ENCODE results near the gene AFAP1.
A peak's percentile ranks its signal among the peaks of the same experiment; 100 is the strongest.

The AFAP1 gene, protein sequence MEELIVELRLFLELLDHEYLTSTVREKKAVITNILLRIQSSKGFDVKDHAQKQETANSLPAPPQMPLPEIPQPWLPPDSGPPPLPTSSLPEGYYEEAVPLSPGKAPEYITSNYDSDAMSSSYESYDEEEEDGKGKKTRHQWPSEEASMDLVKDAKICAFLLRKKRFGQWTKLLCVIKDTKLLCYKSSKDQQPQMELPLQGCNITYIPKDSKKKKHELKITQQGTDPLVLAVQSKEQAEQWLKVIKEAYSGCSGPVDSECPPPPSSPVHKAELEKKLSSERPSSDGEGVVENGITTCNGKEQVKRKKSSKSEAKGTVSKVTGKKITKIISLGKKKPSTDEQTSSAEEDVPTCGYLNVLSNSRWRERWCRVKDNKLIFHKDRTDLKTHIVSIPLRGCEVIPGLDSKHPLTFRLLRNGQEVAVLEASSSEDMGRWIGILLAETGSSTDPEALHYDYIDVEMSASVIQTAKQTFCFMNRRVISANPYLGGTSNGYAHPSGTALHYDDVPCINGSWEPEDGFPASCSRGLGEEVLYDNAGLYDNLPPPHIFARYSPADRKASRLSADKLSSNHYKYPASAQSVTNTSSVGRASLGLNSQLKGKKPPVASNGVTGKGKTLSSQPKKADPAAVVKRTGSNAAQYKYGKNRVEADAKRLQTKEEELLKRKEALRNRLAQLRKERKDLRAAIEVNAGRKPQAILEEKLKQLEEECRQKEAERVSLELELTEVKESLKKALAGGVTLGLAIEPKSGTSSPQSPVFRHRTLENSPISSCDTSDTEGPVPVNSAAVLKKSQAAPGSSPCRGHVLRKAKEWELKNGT

GRCh38 chr4:7939377-7940108 is at the start of gene AFAP1:
Gene AFAP1 (minus strand): TSS chr4:7939861. CDS start chr4:7872078, 67,783 bp downstream.
- peak; percentile 99 for DNase-seq (ENCODE audit: low spot score)

GRCh38 chr4:7988437-7988836 is 48.8 kb upstream of the AFAP1 start:
- DNase-seq (ENCODE audit: low spot score), result no peak

DNA sequence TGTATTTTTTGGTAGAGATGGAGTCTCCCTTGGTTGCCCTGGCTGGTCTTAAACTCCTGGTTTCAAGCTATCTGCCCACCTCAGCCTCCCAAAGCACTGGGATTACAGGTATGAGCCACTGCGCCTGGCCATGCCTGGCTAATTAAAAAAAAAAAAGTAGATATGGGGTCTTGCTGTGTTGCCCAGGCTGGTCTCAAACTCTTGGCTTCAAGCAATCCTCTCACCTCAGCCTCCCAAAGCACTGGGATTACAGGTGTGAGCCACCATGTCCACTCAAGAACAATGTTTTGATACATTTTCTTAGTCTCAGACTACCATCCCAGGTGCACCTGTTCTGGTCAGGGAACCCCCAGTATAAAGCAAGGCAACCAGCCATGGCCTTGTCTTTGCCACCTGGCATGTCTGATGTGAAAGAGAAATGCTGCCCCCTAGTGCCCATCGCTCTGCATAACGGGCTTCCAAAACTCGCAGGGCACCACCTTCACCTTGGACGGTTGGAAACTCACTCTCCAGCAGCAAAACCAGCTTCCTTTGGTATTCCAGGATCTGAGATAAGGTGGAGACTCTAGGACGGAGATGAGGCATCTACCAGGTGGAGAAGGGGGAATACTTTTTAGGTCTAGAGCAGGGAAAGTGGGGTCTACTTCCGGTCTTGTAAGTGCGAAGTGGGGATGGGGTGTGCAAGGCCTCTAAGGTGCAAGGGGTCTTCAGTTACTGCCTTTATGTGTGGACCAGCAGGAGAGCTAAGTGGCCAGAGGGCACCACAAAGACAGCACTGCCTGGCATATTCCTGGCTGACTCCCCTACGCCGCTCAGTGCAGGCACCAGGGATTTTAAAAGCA is 47.7 kb upstream of the AFAP1 start:
- peak; percentile 84 for DNase-seq (ENCODE audit: low spot score)

DNA sequence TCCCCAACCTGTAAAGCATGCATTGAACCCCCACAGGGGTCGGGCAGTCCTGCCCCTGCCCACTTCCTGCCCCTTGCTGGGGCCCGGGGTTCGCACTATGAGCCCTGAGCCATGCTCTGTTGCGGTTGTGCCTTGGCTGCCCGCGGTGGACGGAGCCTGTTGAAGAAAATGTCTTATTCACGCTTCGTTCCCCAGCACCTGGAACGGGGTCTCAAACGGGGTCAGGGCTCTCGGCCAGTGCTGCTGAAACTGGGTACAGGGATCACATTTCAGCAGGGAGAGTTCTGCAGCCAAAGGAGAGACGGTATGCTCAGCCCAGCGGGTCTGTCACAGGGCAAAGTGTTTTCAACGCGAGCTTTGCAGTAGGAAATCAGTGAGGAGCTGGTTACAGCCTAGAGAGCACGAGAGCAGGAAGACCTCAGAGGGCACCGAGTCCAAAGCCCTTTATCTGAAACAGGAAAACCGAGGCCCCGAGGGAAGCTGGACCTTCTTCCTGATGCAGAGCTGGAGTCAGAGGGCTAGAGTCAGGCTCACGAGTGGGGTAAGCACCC is 46.3 kb upstream of the AFAP1 start:
- DNase-seq (ENCODE audit: low spot score), result no peak

- no peak for DNase-seq (ENCODE audit: low spot score)
Observed at GRCh38 chr4:7985072-7985471, 45.4 kb upstream of the AFAP1 start.

DNA sequence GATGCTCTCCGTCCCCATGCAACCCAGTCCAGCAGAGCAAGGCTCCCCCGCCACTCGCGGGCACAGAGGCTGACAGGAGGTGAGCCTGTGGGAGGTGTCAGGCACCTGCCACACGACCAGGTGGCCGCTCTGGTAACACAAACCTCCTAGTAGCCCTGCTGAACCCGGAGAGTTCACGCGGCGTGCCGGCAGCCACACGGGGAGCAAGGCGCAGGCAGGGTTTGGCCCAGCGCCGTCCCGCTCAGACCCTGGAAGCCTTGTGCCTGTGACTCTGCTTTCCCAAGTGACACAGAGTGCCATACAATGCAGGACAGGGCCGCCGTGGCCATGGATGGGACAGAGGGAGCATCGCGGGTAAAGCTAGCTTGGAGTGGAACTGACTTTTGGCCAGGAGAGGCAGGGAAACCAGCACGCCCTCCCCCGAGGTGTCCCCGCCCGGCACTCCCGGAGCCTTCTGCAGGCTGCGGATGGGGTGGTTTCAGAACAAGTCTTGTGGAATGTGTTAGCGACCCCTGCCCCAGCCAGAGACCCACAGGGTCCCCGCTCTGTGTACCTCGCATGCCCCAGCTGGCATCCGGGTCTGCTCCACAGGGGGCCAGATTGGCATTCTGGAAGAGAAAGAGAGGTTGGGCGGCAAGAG is 44.7 kb upstream of the AFAP1 start:
- DNase-seq (ENCODE audit: low spot score), result no peak

- no peak for DNase-seq (ENCODE audit: low spot score)
Observed at GRCh38 chr4:7983296-7983695, 43.6 kb upstream of the AFAP1 start.

- no peak for DNase-seq (ENCODE audit: low spot score)
Observed at GRCh38 chr4:7981738-7982394, 42.2 kb upstream of the AFAP1 start.

DNA sequence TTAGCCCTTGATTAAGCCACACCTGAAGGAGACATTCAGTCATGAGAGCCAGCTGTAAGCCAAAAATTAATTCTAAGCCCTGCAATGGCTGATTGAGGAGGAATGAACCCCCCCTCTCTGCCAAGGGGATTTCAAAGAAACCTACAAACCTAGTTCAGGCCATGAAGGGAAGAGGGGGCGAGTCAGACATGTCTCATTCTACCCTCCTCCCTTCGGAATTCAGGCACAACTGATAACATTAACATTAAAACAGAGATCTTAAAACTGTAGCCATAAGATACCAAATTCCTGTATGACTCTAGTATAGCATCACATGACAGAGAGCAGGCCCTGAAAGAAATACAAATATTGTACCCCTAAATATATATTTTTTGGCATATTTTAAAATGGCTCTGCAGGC is 40.4 kb upstream of the AFAP1 start:
- DNase-seq (ENCODE audit: low spot score), result no peak

DNA sequence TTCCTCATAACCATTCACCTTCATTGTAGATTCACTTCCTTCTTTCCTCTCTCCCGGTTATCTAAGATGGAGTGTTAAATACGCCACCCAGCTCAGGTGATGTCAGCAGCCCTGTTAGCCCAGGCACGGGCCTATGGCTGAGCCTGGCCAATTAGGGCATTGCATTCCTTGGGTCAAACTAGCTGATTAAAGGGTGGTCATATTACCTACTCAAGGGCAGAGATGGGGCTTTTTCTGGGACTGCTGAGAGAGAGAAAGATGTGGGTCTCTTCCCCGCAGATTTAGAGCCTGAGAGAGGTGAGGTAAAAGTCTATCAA is 39.9 kb upstream of the AFAP1 start:
- DNase-seq (ENCODE audit: low spot score), result no peak

DNA sequence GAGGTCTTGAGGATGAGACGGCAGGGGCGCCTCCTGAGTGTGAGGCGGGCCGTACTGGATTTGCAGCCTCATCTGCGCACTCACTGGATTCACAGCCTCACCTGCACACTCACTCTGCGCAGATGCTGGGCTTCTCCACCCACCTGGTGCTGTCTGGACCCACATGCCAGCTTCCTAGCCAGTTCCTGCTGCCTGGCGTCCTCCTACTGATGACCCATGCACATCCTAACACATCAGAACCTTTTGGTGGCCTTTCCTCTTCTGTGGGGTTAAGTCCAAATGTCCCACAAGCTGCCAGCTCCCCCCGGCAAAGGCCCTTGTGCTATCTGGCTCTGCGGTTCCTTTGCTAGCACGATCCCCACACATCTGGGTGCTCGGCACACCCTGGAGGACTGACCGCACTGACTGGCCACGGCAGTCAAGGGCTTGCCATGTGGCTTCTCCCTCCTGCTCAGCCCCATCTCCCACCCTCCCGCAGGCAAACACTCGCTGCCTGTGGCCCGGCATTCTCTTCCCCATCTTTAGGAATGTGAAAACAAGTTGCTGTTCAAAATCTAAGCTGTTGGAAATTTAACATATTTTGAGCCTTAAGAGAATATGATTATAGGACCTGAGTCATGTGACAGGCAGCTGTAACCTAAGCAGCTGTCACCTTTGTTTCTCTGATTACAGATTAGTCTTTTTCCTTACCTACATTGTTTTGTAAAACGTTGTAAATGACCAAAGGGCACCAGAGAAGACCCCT is 39.4 kb upstream of the AFAP1 start:
- no peak for DNase-seq (ENCODE audit: low spot score)

DNA sequence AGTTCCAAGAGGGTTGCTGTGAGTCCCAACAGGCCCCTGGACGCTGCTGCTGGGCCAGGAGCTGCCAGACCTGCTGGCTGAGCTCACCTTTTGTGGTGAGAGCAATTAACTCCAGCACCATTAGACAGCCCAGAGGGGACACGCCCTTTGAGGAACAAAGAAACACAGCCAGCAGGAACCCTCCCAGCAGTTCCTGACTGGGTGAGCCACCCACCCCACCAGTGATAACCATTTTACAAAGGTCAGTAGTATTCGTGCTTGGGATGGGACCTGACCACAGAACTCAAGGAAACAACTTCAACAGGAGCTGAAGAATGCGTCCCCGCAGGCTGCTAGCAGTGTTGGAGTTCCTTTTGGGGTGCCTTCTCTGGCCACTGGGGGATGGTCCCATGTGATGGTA is 38.8 kb upstream of the AFAP1 start:
- no peak for DNase-seq (ENCODE audit: low spot score)

DNA sequence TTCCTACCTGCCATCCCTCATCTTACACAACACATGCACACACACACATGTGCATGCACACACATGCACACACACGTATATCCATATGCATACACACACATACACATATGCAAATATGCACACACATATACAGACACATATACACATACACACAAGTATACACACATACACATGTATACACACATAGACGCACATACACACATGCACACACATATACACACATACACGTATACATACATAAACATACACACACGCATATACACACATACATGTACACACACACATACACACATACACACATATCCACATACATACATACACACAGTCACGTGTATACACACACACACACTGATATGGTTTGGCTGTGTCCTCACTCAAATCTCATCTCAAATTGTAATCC is 37.0 kb upstream of the AFAP1 start:
- DNase-seq (ENCODE audit: low spot score), result no peak

DNA sequence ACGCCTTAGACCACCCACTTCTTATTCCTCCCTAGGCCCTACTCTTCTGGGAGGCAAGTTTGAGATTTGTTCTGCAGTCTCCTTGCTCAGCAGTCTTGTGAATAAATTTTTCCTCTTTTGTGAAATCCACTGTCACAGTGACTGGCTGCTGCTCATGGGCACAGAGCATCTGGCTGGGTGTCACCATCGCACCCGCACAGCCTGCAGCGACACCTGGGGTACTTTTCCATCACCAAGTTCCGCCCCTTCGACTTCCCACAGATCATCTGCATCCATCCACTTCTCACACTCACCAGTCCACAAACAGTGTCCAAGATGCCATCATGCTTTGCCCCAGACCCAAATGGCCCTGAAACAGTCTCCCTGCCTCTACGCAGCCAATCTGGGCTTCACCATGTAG is 36.4 kb upstream of the AFAP1 start:
- no peak for DNase-seq (ENCODE audit: low spot score)

DNA sequence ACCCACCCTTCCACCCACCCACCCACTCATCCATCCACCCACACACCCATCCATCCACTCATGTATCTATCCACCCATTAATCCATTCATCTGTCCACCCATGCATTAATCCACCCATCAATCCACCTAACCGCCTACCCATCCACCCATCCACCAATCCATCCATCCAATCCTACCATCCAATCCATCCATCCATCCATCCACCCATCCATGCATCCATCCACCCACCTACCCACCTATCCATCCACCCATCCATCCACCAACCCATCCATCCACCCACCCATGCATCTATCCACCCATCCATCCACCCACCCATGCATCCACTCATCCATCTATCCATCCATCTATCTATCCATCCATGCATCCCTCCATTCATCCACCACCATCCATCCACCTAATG is 34.8 kb upstream of the AFAP1 start:
- no peak for DNase-seq (ENCODE audit: low spot score)

DNA sequence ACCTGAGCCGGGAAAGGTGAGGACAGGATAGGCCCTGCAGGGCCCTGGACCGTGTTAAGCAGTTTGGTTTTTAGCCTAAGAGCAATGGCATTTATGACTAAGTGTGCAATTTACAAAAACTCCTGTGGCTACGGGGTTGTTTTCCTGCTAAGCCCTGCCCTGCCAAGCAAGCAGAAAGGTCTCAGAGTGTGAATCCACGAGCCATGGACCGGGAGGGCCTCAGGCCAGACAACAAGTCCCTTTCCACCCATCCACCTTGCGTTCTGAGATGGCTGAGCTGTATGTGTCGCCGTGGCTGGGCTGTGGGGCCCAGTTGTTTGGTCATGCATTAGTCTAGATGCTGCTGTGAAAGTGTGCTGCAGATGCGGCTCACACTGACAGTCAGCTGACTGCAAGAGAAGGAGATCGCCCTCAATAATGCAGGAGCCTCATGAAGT is 33.9 kb upstream of the AFAP1 start:
- no peak for DNase-seq (ENCODE audit: low spot score)

DNA sequence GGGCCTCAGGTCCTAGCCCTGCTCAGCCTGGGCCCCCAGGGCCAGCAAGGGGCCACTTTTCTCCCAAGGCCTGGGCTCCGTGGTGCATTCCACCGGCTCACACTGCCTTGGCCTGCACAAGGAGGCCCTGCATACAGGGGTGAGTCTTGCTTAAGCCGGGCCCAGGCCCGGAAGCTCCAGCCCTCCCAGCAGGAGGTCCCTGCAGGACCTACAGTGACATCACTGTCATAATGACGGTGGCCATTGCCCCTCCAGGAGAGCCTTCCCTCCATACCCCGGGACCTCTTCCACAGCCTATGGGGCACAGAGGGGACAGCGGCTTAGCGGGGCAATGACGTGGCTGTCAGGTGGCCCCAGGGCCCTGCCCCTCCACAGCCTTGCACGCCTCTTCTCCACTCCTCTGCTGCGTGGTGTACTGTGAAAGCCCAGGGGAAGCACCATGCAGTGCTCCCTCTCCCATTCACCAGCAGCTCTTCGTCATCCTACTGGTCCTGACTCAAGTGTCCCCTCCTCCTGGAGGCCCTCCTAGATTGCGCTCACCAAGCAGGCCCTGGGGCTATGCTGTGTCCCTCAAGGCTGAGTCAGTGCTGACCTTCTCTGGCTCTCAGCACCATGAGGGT is 32.3 kb upstream of the AFAP1 start:
- DNase-seq (ENCODE audit: low spot score), result no peak

DNA sequence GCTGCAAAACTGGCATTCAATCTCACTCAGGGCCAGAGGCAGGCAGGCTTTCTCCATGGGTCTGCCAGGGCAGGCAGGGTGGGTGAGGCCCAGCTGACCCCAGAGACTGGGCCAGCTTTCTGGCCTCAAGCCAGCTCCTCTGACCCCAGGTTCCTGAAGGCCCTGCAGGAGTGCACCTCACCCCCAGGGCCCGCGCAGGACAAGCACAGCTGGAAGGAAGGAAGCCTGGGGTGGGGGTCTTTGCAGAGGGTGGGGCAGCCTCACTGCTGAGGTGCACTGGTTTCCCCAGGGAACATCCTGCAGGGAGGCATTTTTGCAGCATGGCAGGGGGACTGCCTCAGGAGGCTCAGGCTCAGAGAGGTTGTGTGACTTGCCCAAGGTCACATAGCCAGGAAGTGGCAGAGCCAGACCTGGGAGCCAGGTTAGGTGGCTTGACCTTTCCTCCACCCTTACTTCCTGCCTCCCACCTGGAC is 31.5 kb upstream of the AFAP1 start:
- DNase-seq (ENCODE audit: low spot score), result no peak

- DNase-seq (ENCODE audit: low spot score), result no peak
Observed at GRCh38 chr4:7970361-7970946, 30.8 kb upstream of the AFAP1 start.

Data from iPS-NIHi11 (cell line).